Mesodermal cell (in vitro differentiated cells): ENCODE data around the gene CEP112.
"Not testable (repeated sequence)": the region's sequence is repeated elsewhere in the genome, so short reads cannot be mapped to it uniquely, and the experiment has no call there.

Source experiments
- H3K27ac ChIP-seq: 2 replicates; pipeline ENCODE4 v1.7.0; 2013; ENCODE audit warnings: mild to moderate bottlenecking, low read depth, low read length, moderate library complexity; ENCODE audit not compliant: severe bottlenecking
- H3K36me3 ChIP-seq: 2 replicates; pipeline ENCODE4 v1.7.1; 2013; ENCODE audit warnings: mild to moderate bottlenecking, low read length, moderate library complexity; ENCODE audit not compliant: control insufficient read depth, insufficient read depth
- H3K4me1 ChIP-seq: one replicate; pipeline ENCODE4 v1.7.1; 2013; ENCODE audit warnings: mild to moderate bottlenecking, low read length; ENCODE audit not compliant: insufficient read depth, control insufficient read depth, poor library complexity, severe bottlenecking
- H3K4me3 ChIP-seq: 2 replicates; pipeline ENCODE4 v1.7.0; 2013; ENCODE audit warnings: low read length, control low read depth, mild to moderate bottlenecking; ENCODE audit not compliant: insufficient read depth, poor library complexity, severe bottlenecking; ENCODE audit errors: extremely low read depth
- H3K9me3 ChIP-seq: 2 replicates; pipeline ENCODE4 v1.7.1; 2013; ENCODE audit warnings: mild to moderate bottlenecking, low read length, moderate library complexity; ENCODE audit not compliant: control insufficient read depth
- WGBS, 2 experiments: methylation state at CpG; one replicate each; pipeline ENCODE4 v1.1.5; 2013; ENCODE audit warnings: missing lambda C conversion rate in 2 of 2; ENCODE audit not compliant: insufficient coverage in 2 of 2; 5-methylcytosine and 5-hydroxymethylcytosine counted together

The CEP112 gene

DNA sequence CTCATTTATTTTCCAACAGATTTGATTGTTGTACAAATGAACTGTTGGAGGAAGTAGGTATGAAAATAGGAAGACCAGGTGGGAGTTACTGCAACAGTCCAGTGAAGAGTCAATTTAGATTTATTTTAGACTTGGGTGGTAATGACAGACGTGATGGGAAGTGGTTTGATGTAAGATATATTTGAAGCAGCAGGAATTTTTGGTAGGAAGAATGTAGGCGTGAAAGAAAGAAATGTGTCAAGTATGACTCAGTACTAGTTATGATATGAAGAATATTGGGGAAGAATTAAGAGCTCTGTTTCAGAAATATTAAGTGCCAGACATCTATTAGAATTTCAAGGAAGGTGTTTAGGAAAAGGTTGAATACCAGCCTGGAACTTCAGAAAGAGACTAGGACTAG lies 382.6 kb downstream of the CEP112 start:
- Histone ChIP-seq H3K27ac (no peak overlapping the region), H3K9me3 (peaks cover 19% of the 10 kb centered on the region), H3K4me3 (no peak overlapping the region), H3K4me1 (no peaks in the 10 kb centered on the region), H3K36me3 (no peaks in the 10 kb centered on the region)
- WGBS, 2 experiments: 90 to 93% methylated on average over 2 of the region's 2 CpGs

DNA sequence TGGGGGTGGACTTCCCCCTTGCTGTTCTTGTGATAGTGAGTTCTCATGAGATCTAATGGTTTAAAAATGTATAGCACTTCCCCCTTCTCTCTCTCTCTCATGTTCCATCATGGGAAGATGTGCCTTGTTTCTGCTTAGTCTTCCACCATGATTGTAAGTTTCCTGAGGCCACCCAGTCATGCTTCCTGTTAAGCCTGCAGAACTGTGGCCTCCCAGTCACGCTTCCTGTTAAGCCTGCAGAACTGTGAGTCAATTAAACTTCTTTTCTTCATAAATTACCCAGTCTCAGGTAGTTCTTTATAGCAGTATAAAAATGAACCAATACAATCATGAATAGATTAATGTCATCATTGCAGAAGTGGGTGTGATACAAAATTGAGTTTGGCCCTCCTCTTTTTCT lies 383.4 kb downstream of the CEP112 start:
- not testable (repeated sequence) for H3K27ac ChIP-seq, H3K4me1 ChIP-seq, H3K36me3 ChIP-seq, H3K4me3 ChIP-seq
- no CpG with 5 or more reads among the region's 1 CpG for WGBS, 2 experiments
- H3K9me3 ChIP-seq: peaks cover 19% of the 10 kb centered on the region

DNA sequence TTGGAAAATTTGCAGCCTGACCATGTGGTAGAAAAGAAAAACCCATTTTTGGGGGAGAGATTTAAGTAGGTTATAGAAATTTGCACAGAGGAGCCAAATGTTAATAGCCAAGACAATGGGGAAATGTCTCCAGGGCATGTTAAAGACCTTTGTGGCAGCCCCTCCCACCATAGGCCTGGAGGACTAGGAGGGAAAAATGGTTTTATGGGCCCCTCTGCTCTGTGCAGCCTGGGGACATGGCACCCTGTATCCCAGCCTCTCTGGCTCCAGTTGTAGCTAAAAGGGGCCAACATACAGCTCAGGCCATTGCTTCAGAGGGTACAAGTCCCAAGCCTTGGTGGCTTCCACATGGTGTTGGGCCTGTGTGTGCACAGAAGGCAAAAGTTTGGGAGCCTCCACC lies 384.6 kb downstream of the CEP112 start:
- no peak overlapping the region for H3K4me3 ChIP-seq
- H3K27ac ChIP-seq: no peak overlapping the region
- H3K4me1 ChIP-seq: no peaks in the 10 kb centered on the region
- H3K9me3 ChIP-seq: peaks cover 26% of the 10 kb centered on the region
- H3K36me3 ChIP-seq: no peaks in the 10 kb centered on the region

DNA sequence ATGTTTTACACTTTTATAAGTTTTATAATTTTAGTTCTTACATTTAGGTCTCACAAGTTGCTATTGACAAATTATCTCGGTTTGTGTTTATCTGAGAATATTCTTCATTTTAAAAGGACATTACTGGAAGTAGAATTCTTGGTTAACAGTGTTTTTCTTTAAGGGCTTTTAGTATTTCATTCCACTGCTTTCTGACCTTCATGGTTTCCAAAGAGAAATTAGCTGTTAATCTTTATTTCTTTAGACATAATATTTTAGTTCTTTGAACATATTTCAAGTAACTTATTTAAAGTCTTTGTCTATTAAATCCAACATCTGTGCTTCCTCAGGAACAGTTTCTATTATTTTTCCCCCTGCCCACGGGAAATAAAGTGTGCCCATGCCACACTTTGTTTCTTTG lies 390.4 kb downstream of the CEP112 start:
- Histone ChIP-seq H3K4me3 (no peak overlapping the region), H3K36me3 (no peaks in the 10 kb centered on the region), H3K27ac (no peak overlapping the region), H3K9me3 (peaks cover 15% of the 10 kb centered on the region), H3K4me1 (no peaks in the 10 kb centered on the region)
- WGBS, 2 experiments: 86 to 100% methylated on average over 1 of the region's 2 CpGs

DNA sequence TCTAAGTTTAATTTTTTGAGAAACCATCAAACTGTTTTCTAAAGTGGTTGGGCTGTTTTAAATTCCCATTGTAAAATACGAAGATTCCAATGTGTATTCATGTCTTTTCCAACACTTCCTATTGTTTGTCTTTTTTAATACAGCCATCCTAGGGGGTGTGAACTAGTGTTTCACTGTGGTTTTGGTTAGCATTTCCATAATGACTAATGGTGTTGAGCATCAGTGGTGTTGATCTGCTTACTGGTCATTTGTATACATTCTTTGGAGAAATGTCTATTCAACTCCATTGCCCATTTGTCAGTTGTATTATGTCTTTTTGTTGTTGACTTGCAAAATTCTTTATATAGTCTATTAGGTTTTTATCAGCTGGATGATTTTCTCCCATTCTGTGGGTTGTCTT lies 391.3 kb downstream of the CEP112 start:
- H3K36me3 ChIP-seq: no peaks in the 10 kb centered on the region
- H3K4me1 ChIP-seq: no peaks in the 10 kb centered on the region
- H3K9me3 ChIP-seq: peaks cover 15% of the 10 kb centered on the region
- H3K4me3 ChIP-seq: no peak overlapping the region
- no CpG with 5 or more reads among the region's 1 CpG for WGBS, 2 experiments
- no peak overlapping the region for H3K27ac ChIP-seq

DNA sequence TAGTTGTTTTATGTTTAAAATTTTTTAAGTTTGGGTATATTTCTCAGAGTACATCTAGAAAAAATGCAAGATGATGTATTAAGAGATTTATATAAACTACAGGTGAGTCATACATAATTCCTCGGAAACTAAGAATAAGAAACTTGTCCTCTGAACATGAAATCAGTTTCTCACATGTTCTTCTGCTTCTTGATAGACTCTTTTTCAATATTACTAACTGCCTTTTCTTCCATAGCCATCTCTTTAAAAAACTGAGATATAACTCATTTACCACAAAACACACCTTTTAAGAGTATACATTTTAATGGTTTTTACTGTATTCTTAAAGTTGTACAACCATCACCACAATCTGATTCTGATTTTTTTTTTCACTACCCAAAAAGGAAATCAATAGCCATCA lies 392.1 kb downstream of the CEP112 start:
- WGBS, 2 experiments: 100% methylated on average over 1 of the region's 1 CpG
- H3K27ac ChIP-seq: no peak overlapping the region
- H3K4me1 ChIP-seq: no peaks in the 10 kb centered on the region
- peaks cover 15% of the 10 kb centered on the region for H3K9me3 ChIP-seq
- H3K4me3 ChIP-seq: no peak overlapping the region
- H3K36me3 ChIP-seq: no peaks in the 10 kb centered on the region

DNA sequence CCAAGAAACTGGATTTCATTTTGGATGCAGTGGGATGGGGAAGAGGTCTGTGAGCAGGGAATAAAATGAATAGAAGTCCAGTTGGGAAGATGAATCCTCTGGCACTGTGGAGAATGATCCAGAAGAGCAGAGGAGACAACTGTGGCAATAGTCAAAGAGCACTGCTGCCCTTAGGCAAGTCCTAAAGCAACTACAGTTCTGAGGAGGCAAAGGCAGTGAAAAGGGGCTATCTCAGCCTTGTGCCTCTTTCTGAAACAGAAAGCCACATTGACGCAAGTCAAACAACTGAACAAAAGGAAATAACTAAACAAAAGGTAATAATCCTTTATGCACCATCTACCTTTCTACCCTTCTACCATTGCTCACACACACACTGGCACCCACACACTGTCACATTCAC lies 392.5 kb downstream of the CEP112 start:
- no peaks in the 10 kb centered on the region for H3K4me1 ChIP-seq
- H3K27ac ChIP-seq: no peak overlapping the region
- no peaks in the 10 kb centered on the region for H3K36me3 ChIP-seq
- H3K9me3 ChIP-seq: peaks cover 15% of the 10 kb centered on the region
- no peak overlapping the region for H3K4me3 ChIP-seq
- WGBS, 2 experiments: no CpG with 5 or more reads among the region's 1 CpG

DNA sequence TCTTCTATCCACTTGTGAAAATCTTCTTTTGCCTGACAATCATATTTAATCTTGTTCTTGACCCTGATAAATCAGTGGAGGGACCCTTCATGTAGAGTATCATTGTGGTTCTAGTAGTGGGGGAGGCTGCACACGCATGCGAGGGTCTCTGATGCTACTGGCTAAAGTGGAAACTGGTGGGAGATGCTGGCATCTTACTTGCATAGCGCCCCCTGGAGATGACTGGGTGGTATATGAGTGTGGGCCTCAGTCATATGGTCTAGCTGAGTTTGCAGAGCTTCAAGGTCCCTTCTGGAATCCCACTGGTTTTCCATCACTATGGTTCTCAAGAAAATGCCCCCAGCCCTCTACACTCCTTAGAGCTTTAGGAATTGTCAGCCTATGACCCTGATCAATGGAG lies 394.1 kb downstream of the CEP112 start:
- Histone ChIP-seq H3K27ac (no peak overlapping the region), H3K4me1 (no peaks in the 10 kb centered on the region), H3K4me3 (no peak overlapping the region), H3K36me3 (no peaks in the 10 kb centered on the region), H3K9me3 (peaks cover 12% of the 10 kb centered on the region)
- 51 to 100% methylated on average over 2 to 3 of the region's 3 CpGs for WGBS, 2 experiments

DNA sequence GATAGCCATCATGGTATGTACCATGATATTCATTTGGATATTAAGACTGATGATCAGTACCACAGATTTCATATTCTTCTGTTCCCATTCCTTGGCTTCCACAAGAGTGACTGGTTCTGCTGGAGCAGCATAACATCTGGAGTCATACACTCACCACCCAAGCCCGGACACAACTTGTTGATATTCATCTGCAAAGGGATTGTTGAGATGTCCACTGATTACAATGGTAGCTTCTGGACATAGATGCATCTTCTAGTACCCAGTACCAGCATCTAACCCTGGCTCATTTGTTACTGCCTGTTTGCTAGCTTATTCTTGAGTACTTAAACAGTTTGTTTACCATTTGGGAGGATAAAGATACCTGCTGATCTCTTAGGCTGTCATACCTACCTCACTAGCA lies 394.8 kb downstream of the CEP112 start:
- no peaks in the 10 kb centered on the region for H3K4me1 ChIP-seq
- H3K36me3 ChIP-seq: no peaks in the 10 kb centered on the region
- WGBS, 2 experiments: 88% methylated on average over 1 of the region's 1 CpG; no CpG with 5 or more reads in 1 of the 2 experiments
- H3K9me3 ChIP-seq: peaks cover 5% of the 10 kb centered on the region
- H3K27ac ChIP-seq: no peak overlapping the region
- H3K4me3 ChIP-seq: no peak overlapping the region

DNA sequence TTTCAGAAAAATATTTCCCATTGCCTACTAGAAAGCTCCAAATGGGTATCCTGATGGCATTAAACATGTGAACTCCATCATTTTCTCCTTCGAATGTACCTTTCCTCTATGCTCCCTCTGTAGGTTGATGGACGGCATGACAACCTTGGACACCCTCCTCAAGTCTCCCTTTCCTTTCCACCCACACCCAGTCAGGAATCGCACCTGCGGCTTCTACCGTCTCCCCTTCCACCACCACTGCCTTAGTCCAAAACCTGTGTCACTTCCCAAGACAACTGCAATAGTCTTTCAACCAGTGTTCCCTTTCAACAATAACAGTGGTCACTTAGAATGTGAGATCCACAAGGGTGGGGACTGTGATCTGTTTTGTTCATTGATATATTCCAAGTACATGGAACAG lies 397.4 kb downstream of the CEP112 start:
- Histone ChIP-seq H3K36me3 (no peaks in the 10 kb centered on the region), H3K4me3 (no peak overlapping the region), H3K9me3 (no peaks in the 10 kb centered on the region), H3K27ac (no peak overlapping the region), H3K4me1 (no peaks in the 10 kb centered on the region)
- 38 to 69% methylated on average over 4 to 5 of the region's 5 CpGs for WGBS, 2 experiments

DNA sequence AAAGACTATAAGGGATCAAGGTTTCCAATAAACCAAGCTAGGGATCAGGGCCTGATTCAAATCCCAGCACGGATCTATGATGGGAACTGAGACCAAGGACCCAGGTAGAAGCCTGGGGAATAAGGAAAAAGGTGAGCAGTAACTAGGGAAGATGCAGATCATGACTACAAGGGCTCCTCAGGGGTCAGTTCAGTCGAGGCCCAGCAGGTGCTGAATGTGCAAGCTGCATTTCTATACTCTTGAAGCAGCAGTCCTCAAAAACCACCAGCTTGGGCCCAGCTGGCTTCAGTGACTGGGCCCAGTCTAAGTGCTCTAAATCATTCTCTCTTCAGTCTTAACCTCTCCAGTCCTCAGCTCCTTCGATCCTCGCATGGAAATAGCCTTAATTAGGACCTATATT lies 401.7 kb downstream of the CEP112 start:
- no peaks in the 10 kb centered on the region for H3K36me3 ChIP-seq
- 64 to 71% methylated on average over 3 to 4 of the region's 4 CpGs for WGBS, 2 experiments
- H3K9me3 ChIP-seq: no peaks in the 10 kb centered on the region

DNA sequence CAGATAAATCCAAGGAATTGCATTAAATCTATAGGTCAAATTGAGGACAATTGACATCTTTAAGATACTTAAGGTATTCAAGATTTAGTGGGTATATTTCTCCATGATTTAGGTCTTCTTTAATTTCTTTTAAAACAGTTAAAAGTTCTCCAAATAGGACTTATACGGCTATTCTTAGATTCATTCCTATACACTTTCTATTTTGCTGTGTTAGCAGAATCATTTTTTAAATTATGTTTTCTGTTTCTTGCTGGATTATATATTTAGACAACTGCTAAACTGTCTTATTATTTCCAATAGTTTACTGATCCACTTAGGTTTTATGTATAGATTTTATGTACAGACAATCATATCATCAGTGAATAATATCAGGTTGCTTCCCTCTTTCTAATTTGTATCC lies 404.4 kb downstream of the CEP112 start:
- H3K9me3 ChIP-seq: no peaks in the 10 kb centered on the region
- no peaks in the 10 kb centered on the region for H3K36me3 ChIP-seq
- WGBS, 2 experiments: no CpG with 5 or more reads among the region's 1 CpG
- no peak overlapping the region for H3K4me3 ChIP-seq
- H3K4me1 ChIP-seq: peaks cover 10% of the 10 kb centered on the region
- no peak overlapping the region for H3K27ac ChIP-seq

More for the DNA sequence above, 401.7 kb downstream of the CEP112 start:
- H3K4me1 ChIP-seq: peaks cover 6% of the 10 kb centered on the region
- H3K27ac ChIP-seq: no peak overlapping the region
- no peak overlapping the region for H3K4me3 ChIP-seq
